ENCODE results near the gene GPR135.

GRCh38 chr14:59435101-59435500 lies 30.1 kb downstream of the GPR135 start:
- TF ChIP-seq, protein P1, sequence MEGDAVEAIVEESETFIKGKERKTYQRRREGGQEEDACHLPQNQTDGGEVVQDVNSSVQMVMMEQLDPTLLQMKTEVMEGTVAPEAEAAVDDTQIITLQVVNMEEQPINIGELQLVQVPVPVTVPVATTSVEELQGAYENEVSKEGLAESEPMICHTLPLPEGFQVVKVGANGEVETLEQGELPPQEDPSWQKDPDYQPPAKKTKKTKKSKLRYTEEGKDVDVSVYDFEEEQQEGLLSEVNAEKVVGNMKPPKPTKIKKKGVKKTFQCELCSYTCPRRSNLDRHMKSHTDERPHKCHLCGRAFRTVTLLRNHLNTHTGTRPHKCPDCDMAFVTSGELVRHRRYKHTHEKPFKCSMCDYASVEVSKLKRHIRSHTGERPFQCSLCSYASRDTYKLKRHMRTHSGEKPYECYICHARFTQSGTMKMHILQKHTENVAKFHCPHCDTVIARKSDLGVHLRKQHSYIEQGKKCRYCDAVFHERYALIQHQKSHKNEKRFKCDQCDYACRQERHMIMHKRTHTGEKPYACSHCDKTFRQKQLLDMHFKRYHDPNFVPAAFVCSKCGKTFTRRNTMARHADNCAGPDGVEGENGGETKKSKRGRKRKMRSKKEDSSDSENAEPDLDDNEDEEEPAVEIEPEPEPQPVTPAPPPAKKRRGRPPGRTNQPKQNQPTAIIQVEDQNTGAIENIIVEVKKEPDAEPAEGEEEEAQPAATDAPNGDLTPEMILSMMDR (conservative IDR thresholded peaks at IDR 0.05; ENCODE audit: low read depth, low read length), result no peak
- TF ChIP-seq EZH2 (IDR thresholded peaks at IDR 0.05; ENCODE audit: low read length, unreplicated experiment), result no peak
